GM12891 (cell line): ENCODE results near the gene IMPACT.

Experiments
- PAX5 ChIP-seq: IDR thresholded peaks from 2 replicates; pipeline ENCODE4 v1.6.1; 2011; ENCODE audit warnings: low read length, moderate library complexity, mild to moderate bottlenecking; ENCODE audit not compliant: insufficient read depth, severe bottlenecking
- POLR2A ChIP-seq: IDR thresholded peaks from 2 replicates; pipeline ENCODE4 v1.6.1; 2011; ENCODE audit warnings: low read depth, low read length, control low read depth
- POLR2AphosphoS5 ChIP-seq: IDR thresholded peaks from 2 replicates; pipeline ENCODE4 v1.6.1; 2011; ENCODE audit warnings: low read depth, low read length, control low read depth
- POU2F2 ChIP-seq: IDR thresholded peaks from 2 replicates; pipeline ENCODE4 v1.6.1; 2011; ENCODE audit warnings: low read depth, mild to moderate bottlenecking, control low read depth, low read length, moderate library complexity
- SPI1 ChIP-seq: IDR thresholded peaks from 2 replicates; pipeline ENCODE4 v1.6.1; 2011; ENCODE audit warnings: low read depth, low read length, control low read depth
- TAF1 ChIP-seq: IDR thresholded peaks from 2 replicates; pipeline ENCODE4 v1.6.1; 2011; ENCODE audit warnings: low read depth, low read length, control low read depth

- TF ChIP-seq POLR2A (no peak), POLR2AphosphoS5 (no peak), TAF1 (no peak), PAX5 (no peak), POU2F2 (no peak), SPI1 (no peak)
Measured at GRCh38 chr18:24432618-24433017, 6.1 kb downstream of the IMPACT start.
